SJSA1 (cell line): ENCODE results near the gene RNF10. TPM values are rescaled to one million over a fixed set of nuclear protein-coding genes. Genes with fewer than 3 reads are reported as not detected.
"Not testable (repeated sequence)": the region's sequence is repeated elsewhere in the genome, so short reads cannot be mapped to it uniquely, and the experiment has no call there.

ENCODE experiments used
- DNase-seq, 2 experiments: peaks; one replicate each; pipeline ENCODE4 v3.0.0-alpha.2; 2015 to 2020; ENCODE audit warnings: low spot score in 2 of 2, low read depth in 1 of 2
- H3K27ac ChIP-seq: fragments of 250-450 bp; sonication (Bioruptor Pico); 2 replicates; pipeline ENCODE4 v1.5.1; 2020; ENCODE audit warnings: mild to moderate bottlenecking, moderate library complexity
- H3K27me3 ChIP-seq: fragments of 250-450 bp; sonication (Bioruptor Pico); replicated peaks from 2 replicates; pipeline ENCODE4 v1.5.1; 2020; ENCODE audit warnings: mild to moderate bottlenecking, moderate library complexity
- H3K36me3 ChIP-seq: fragments of 250-450 bp; sonication (Bioruptor Pico); 2 replicates; pipeline ENCODE4 v1.5.1; 2020; ENCODE audit warnings: mild to moderate bottlenecking
- H3K4me1 ChIP-seq: fragments of 250-450 bp; sonication (Bioruptor Pico); replicated peaks from 2 replicates; pipeline ENCODE4 v1.6.1; 2021; ENCODE audit warnings: mild to moderate bottlenecking
- H3K4me3 ChIP-seq: fragments of 250-450 bp; sonication (Bioruptor Pico); 2 replicates; pipeline ENCODE4 v1.5.1; 2020; ENCODE audit warnings: mild to moderate bottlenecking
- H3K9me3 ChIP-seq: fragments of 250-450 bp; sonication (Bioruptor Pico); replicated peaks from 2 replicates; pipeline ENCODE4 v1.5.1; 2020; ENCODE audit warnings: mild to moderate bottlenecking
- total RNA-seq: library from RNA; depleted of rRNA; stranded (reverse); fragments of >200 nt; shearing (Covaris generic); gene quantifications from 2 replicates; pipeline ENCODE4 v1.2.3, GENCODE V29; 2014; rRNA removed

RNF10 gene
- total RNA-seq = 45.3 and 54.7 TPM in 2 replicates

GRCh38 chr12:120534203-120534702, at the start of gene RNF10:
RNF10 (plus strand) TSS chr12:120534356; CDS start chr12:120534812, 456 bp downstream.
- peak; percentile 70 to 84 for DNase-seq
- Histone ChIP-seq H3K9me3 (no peaks in the 10 kb centered on the region), H3K4me3 (peak within 1 kb of the TSS; percentile 83), H3K36me3 (peaks cover 40% of the 10 kb centered on the region), H3K27me3 (no peaks in the 10 kb centered on the region), H3K27ac (peak within 1 kb of the TSS; percentile 52), H3K4me1 (peaks cover 37% of the 10 kb centered on the region)

- H3K9me3 ChIP-seq = no peaks in the 10 kb centered on the region
- no peak overlapping the region for H3K27ac ChIP-seq
- no peaks in the 10 kb centered on the region for H3K27me3 ChIP-seq
- no peak overlapping the region for H3K4me3 ChIP-seq
- no peaks in the 10 kb centered on the region for H3K4me1 ChIP-seq
- no peak for DNase-seq
- no peaks in the 10 kb centered on the region for H3K36me3 ChIP-seq
These were observed 47.9 kb upstream of the RNF10 start for GRCh38 chr12:120485961-120486881.

GRCh38 chr12:120487552-120487951, 46.6 kb upstream of the RNF10 start:
- not testable (repeated sequence) for H3K4me3 ChIP-seq, H3K9me3 ChIP-seq, H3K27ac ChIP-seq, H3K27me3 ChIP-seq, H3K36me3 ChIP-seq, DNase-seq, H3K4me1 ChIP-seq

- DNase-seq = no peak
- no peak overlapping the region for H3K4me3 ChIP-seq
- H3K4me1 ChIP-seq = no peaks in the 10 kb centered on the region
- H3K27ac ChIP-seq = no peak overlapping the region
- H3K9me3 ChIP-seq = no peaks in the 10 kb centered on the region
- no peaks in the 10 kb centered on the region for H3K27me3 ChIP-seq
- no peaks in the 10 kb centered on the region for H3K36me3 ChIP-seq
These were observed 46.0 kb upstream of the RNF10 start for GRCh38 chr12:120488057-120488640.

- no peaks in the 10 kb centered on the region for H3K27me3 ChIP-seq
- no peaks in the 10 kb centered on the region for H3K9me3 ChIP-seq
- H3K27ac ChIP-seq = no peak overlapping the region
- no peaks in the 10 kb centered on the region for H3K36me3 ChIP-seq
- H3K4me3 ChIP-seq = no peak overlapping the region
- no peaks in the 10 kb centered on the region for H3K4me1 ChIP-seq
- no peak for DNase-seq
These were observed 45.1 kb upstream of the RNF10 start for GRCh38 chr12:120489018-120489417.

GRCh38 chr12:120490325-120490724, 43.8 kb upstream of the RNF10 start:
- H3K27me3 ChIP-seq = no peaks in the 10 kb centered on the region
- no peak overlapping the region for H3K4me3 ChIP-seq
- peaks cover 6% of the 10 kb centered on the region; the same call in 1 of the 2 replicates for H3K4me1 ChIP-seq

GRCh38 chr12:120490833-120491512, 43.2 kb upstream of the RNF10 start:
- H3K4me3 ChIP-seq = no peak overlapping the region
- no peak for DNase-seq
- no peak overlapping the region for H3K27ac ChIP-seq
- no peaks in the 10 kb centered on the region for H3K9me3 ChIP-seq
- H3K36me3 ChIP-seq = no peaks in the 10 kb centered on the region
- H3K27me3 ChIP-seq = no peaks in the 10 kb centered on the region
- H3K4me1 ChIP-seq = peaks cover 6% of the 10 kb centered on the region; the same call in 1 of the 2 replicates

More at GRCh38 chr12:120490325-120490724, 43.8 kb upstream of the RNF10 start:
- Histone ChIP-seq H3K36me3 (no peaks in the 10 kb centered on the region), H3K9me3 (no peaks in the 10 kb centered on the region), H3K27ac (no peak overlapping the region)
- no peak for DNase-seq

GRCh38 chr12:120495186-120495730, 38.9 kb upstream of the RNF10 start:
- Histone ChIP-seq H3K27ac (peak overlapping the region; percentile 40), H3K9me3 (no peaks in the 10 kb centered on the region)
- DNase-seq = peak in 1 of 2 experiments; percentile 8

GRCh38 chr12:120495731-120496412, 38.3 kb upstream of the RNF10 start, which contains the start of gene DYNLL1:
DYNLL1 (plus strand) TSS chr12:120496113; CDS start chr12:120496422, 309 bp downstream.
- peaks cover 38% of the 10 kb centered on the region for H3K36me3 ChIP-seq
- DNase-seq = peak; percentile 94 to 96
- peaks cover 16% of the 10 kb centered on the region; the same call in 1 of the 2 replicates for H3K4me1 ChIP-seq
- no peaks in the 10 kb centered on the region for H3K9me3 ChIP-seq
- peak within 1 kb of the TSS; percentile 40 for H3K27ac ChIP-seq
- H3K4me3 ChIP-seq = peak within 1 kb of the TSS; percentile 57
- no peaks in the 10 kb centered on the region for H3K27me3 ChIP-seq

More at GRCh38 chr12:120495186-120495730, 38.9 kb upstream of the RNF10 start:
- Histone ChIP-seq H3K4me1 (peaks cover 16% of the 10 kb centered on the region; the same call in 1 of the 2 replicates), H3K27me3 (no peaks in the 10 kb centered on the region), H3K4me3 (peak overlapping the region; percentile 57), H3K36me3 (peaks cover 32% of the 10 kb centered on the region)

- H3K4me3 ChIP-seq = peak overlapping the region; percentile 57
- peaks cover 40% of the 10 kb centered on the region for H3K36me3 ChIP-seq
- peaks cover 16% of the 10 kb centered on the region; the same call in 1 of the 2 replicates for H3K4me1 ChIP-seq
- peak; percentile 58 to 62 for DNase-seq
- no peaks in the 10 kb centered on the region for H3K27me3 ChIP-seq
- peak overlapping the region; percentile 26 for H3K27ac ChIP-seq
- H3K9me3 ChIP-seq = no peaks in the 10 kb centered on the region
These were observed 37.5 kb upstream of the RNF10 start for GRCh38 chr12:120496413-120497340.

- DNase-seq = no peak
- no peak overlapping the region for H3K27ac ChIP-seq
These were observed 36.5 kb upstream of the RNF10 start for GRCh38 chr12:120497524-120498150.

More at GRCh38 chr12:120497524-120498150, 36.5 kb upstream of the RNF10 start:
- Histone ChIP-seq H3K4me3 (peak overlapping the region; percentile 57), H3K9me3 (no peaks in the 10 kb centered on the region), H3K36me3 (peaks cover 40% of the 10 kb centered on the region), H3K4me1 (peaks cover 16% of the 10 kb centered on the region; the same call in 1 of the 2 replicates), H3K27me3 (no peaks in the 10 kb centered on the region)
